GM12878 (cell line): Measurements from ENCODE around the gene IL17A. TPM values are rescaled to one million over a fixed set of nuclear protein-coding genes. Genes with fewer than 3 reads are reported as not detected.

Source experiments
- ATAC-seq: fragments of 200-7000 bp; cut with Tn5 transposase; 3 replicates; pipeline ENCODE4 v1.9.1; 2020; ENCODE audit warnings: mild to moderate bottlenecking, moderate library complexity
- BruUV-seq: library from RNA; stranded (reverse); fragments of 400-500 nt; replicated peaks from 2 replicates; lab custom pipeline; 2021; lab: Mats Ljungman, UMichigan
- CTCF ChIA-PET: fragments of 300-600 bp; sonication (Branson Sonifier 250); formaldehyde crosslinking; extraction: SDS; loops from one replicate; lab custom pipeline; 2021; ENCODE audit warnings: inconsistent platforms; lab: Yijun Ruan, JAX
- POLR2A ChIA-PET: fragments of 350-600 bp; formaldehyde crosslinking; extraction: SDS; loops from one replicate; lab custom pipeline; 2021; ENCODE audit warnings: inconsistent platforms; lab: Charles Lee
- RAD21 ChIA-PET: fragments of 300-600 bp; sonication (Branson Sonifier 250); formaldehyde crosslinking; loops from one replicate; lab custom pipeline; 2023; ENCODE audit warnings: antibody characterized with exemption; ENCODE audit not compliant: unreplicated experiment; lab: Charles Lee
- SMC1A ChIA-PET: fragments of 300-600 bp; sonication (Branson Sonifier 250); formaldehyde crosslinking; loops from one replicate; lab custom pipeline; 2023; ENCODE audit not compliant: unreplicated experiment, uncharacterized antibody; lab: Charles Lee
- DNase-seq: peaks from one replicate; pipeline ENCODE4 v3.0.0-alpha.2; 2011; ENCODE audit warnings: low read depth, low spot score
- FAIRE-seq: peaks from 3 replicates; lab custom pipeline; 2011; peaks lifted over from hg19 to GRCh38; lab: Jason Lieb, UNC
- H2AFZ ChIP-seq: 2 replicates; pipeline ENCODE4 v1.6.0; 2011; ENCODE audit warnings: low read depth, low read length, control low read depth; ENCODE audit not compliant: control insufficient read depth
- H3K27ac ChIP-seq: 2 replicates; pipeline ENCODE4 v1.5.1; 2011; ENCODE audit warnings: control low read depth; ENCODE audit not compliant: control insufficient read depth, insufficient read depth
- H3K27me3 ChIP-seq, 2 experiments: replicated peaks in 1 of 2; 2 replicates each; pipeline versions ENCODE4 v1.6.0 to v1.6.1; 2011; ENCODE audit warnings: low read length in 1 of 2; ENCODE audit not compliant: control insufficient read depth in 2 of 2, insufficient read depth in 2 of 2
- H3K36me3 ChIP-seq, 2 experiments: 2 replicates each; pipeline ENCODE4 v1.5.1; 2011; ENCODE audit warnings: low read length in 1 of 2; ENCODE audit not compliant: control insufficient read depth in 2 of 2, insufficient read depth in 2 of 2
- H3K4me1 ChIP-seq: 2 replicates; pipeline ENCODE4 v1.6.1; 2011; ENCODE audit warnings: mild to moderate bottlenecking, low read length, moderate library complexity, mixed read lengths; ENCODE audit not compliant: control insufficient read depth, insufficient read depth
- H3K4me2 ChIP-seq: 2 replicates; pipeline ENCODE4 v1.6.0; 2011; ENCODE audit warnings: control low read depth; ENCODE audit not compliant: control insufficient read depth, insufficient read depth
- H3K4me3 ChIP-seq: fragments of 200-600 bp; sonication (generic); 2 replicates; pipeline ENCODE4 v1.5.1; 2016
- H3K79me2 ChIP-seq: 2 replicates; pipeline ENCODE4 v1.6.0; 2011; ENCODE audit warnings: low read length; ENCODE audit not compliant: control insufficient read depth, insufficient read depth
- H3K9ac ChIP-seq: 2 replicates; pipeline ENCODE4 v1.8.0; 2011; ENCODE audit warnings: low read length, control low read depth, mixed read lengths; ENCODE audit not compliant: control insufficient read depth, insufficient read depth
- H3K9me3 ChIP-seq: replicated peaks from 3 replicates; pipeline ENCODE4 v1.5.1; 2011; ENCODE audit warnings: mild to moderate bottlenecking, low read length; ENCODE audit not compliant: control insufficient read depth, insufficient read depth
- H4K20me1 ChIP-seq: 2 replicates; pipeline ENCODE4 v1.6.0; 2011; ENCODE audit not compliant: control insufficient read depth, insufficient read depth
- ATF2 ChIP-seq: IDR thresholded peaks from 2 replicates; pipeline ENCODE4 v1.6.1; 2012; ENCODE audit warnings: low read length, inconsistent platforms
- BCL11A ChIP-seq: IDR thresholded peaks from 2 replicates; pipeline ENCODE4 v1.6.1; 2011; ENCODE audit warnings: low read depth, low read length
- FOXK2 ChIP-seq: fragments of 450-650 bp; IDR thresholded peaks from 2 replicates; pipeline ENCODE4 v1.6.1; 2017; ENCODE audit warnings: mild to moderate bottlenecking, moderate library complexity
- HDAC2 ChIP-seq: fragments of 200-600 bp; sonication (generic); IDR thresholded peaks from 2 replicates; pipeline ENCODE4 v1.6.1; 2017
- IKZF1 ChIP-seq: fragments of 450-650 bp; conservative IDR thresholded peaks from 2 replicates; pipeline ENCODE4 v1.6.1; 2017; ENCODE audit warnings: antibody characterized with exemption, mild to moderate bottlenecking
- MEF2A ChIP-seq: IDR thresholded peaks from 2 replicates; pipeline ENCODE4 v1.6.1; 2011; ENCODE audit warnings: low read depth, mild to moderate bottlenecking, low read length, moderate library complexity; ENCODE audit not compliant: insufficient read depth
- MEF2B ChIP-seq: fragments of 450-650 bp; IDR thresholded peaks from 2 replicates; pipeline ENCODE4 v1.6.1; 2018; ENCODE audit warnings: mild to moderate bottlenecking, moderate library complexity; ENCODE audit not compliant: partially characterized antibody, poor library complexity, severe bottlenecking
- NFYA ChIP-seq: IDR thresholded peaks from 2 replicates; pipeline ENCODE4 v1.6.1; 2011; ENCODE audit warnings: low read depth, mild to moderate bottlenecking, low read length, improper control_type of control experiment, borderline replicate concordance
- NFYB ChIP-seq: IDR thresholded peaks from 2 replicates; pipeline ENCODE4 v1.6.1; 2011; ENCODE audit warnings: low read depth, mild to moderate bottlenecking, low read length, improper control_type of control experiment, moderate library complexity; ENCODE audit not compliant: insufficient read depth
- PBX3 ChIP-seq: IDR thresholded peaks from 2 replicates; pipeline ENCODE4 v1.6.1; 2011; ENCODE audit warnings: mild to moderate bottlenecking, low read depth, low read length, moderate library complexity; ENCODE audit not compliant: insufficient replicate concordance
- RB1 ChIP-seq: fragments of 450-650 bp; formaldehyde crosslinking; IDR thresholded peaks from 2 replicates; pipeline ENCODE4 v1.6.1; 2017; ENCODE audit warnings: mild to moderate bottlenecking, borderline replicate concordance
- RUNX3 ChIP-seq: IDR thresholded peaks from 2 replicates; pipeline ENCODE4 v1.6.1; 2012; ENCODE audit warnings: low read length, inconsistent platforms
- SKIL ChIP-seq: fragments of 450-650 bp; IDR thresholded peaks from 2 replicates; pipeline ENCODE4 v1.6.1; 2017; ENCODE audit warnings: mild to moderate bottlenecking, low read depth, inconsistent platforms; ENCODE audit not compliant: poor library complexity, severe bottlenecking
- SPI1 ChIP-seq: IDR thresholded peaks from 2 replicates; pipeline ENCODE4 v1.6.1; 2011; ENCODE audit warnings: low read depth, mild to moderate bottlenecking, low read length, moderate library complexity, borderline replicate concordance; ENCODE audit not compliant: insufficient read depth
- TCF7 ChIP-seq: IDR thresholded peaks from 2 replicates; pipeline ENCODE4 v1.6.1; 2014; ENCODE audit warnings: antibody characterized with exemption, borderline replicate concordance
- ZZZ3 ChIP-seq: IDR thresholded peaks from 2 replicates; pipeline ENCODE4 v1.6.1; 2011; ENCODE audit warnings: low read depth; ENCODE audit not compliant: control insufficient read depth, insufficient read length
- WGBS: methylation state at CpG from one replicate; pipeline ENCODE4 v1.1.6; 2016; ENCODE audit warnings: low lambda C conversion rate; ENCODE audit not compliant: insufficient replicate concordance, insufficient coverage; ENCODE audit errors: missing lambda C conversion rate; 5-methylcytosine and 5-hydroxymethylcytosine counted together
- in situ Hi-C: fragments of 300-500 bp; cut with MboI; formaldehyde crosslinking; loops from 9 replicates; pipeline ENCODE4 v1.14.3; 2018; ENCODE audit warnings: mixed read lengths
- intact Hi-C: fragments of 100-400 bp; cut with micrococcal nuclease; formaldehyde crosslinking; loops from one replicate; pipeline ENCODE4 v1.14.2; 2022; ENCODE audit not compliant: unreplicated experiment
- polyA plus RNA-seq, 11 experiments: library from polyadenylated mRNA; depleted of rRNA in 4 of 11; unstranded in 6 of 11; stranded (reverse) in 5 of 11; fragments of >200 nt; fragmentation: Nextera tagmentation in 4 of 11; fragmentation: Illumina TruSeq in 1 of 11; extraction: Ambion mirVana in 4 of 11; extraction: Trizol in 1 of 11; gene quantifications; 1 replicate in 1 of 11; 2 replicates in 10 of 11; pipeline versions ENCODE4 v1.2.1 to v1.2.3, GENCODE V29; 2011 to 2016; ENCODE audit warnings: inconsistent platforms in 2 of 11, missing spikeins in 2 of 11, low read depth in 1 of 11
- total RNA-seq, 4 experiments: library from RNA; depleted of rRNA in 3 of 4; stranded (reverse); fragments of >200 nt in 3 of 4; fragmentation: Illumina TruSeq in 1 of 4; extraction: Trizol in 1 of 4; gene quantifications; 2 replicates each; pipeline versions ENCODE4 v1.2.1 to v1.2.3, GENCODE V29; 2013 to 2021

Gene IL17A
- total and polyA plus RNA-seq, 10 of the 15 experiments (the other 5 are each of a cell fraction or from before 2014, with no cell fraction given) = not detected

GRCh38 chr6:52216932-52217575 lies 30.9 kb downstream of the IL17A start:
- ATAC-seq = peak; percentile 41; the same call in 2 of the 3 replicates
- H4K20me1 ChIP-seq = no peaks in the 10 kb centered on the region
- no peaks in the 10 kb centered on the region for H3K9me3 ChIP-seq
- no peak overlapping the region for H3K27ac ChIP-seq
- no peak overlapping the region for H3K4me3 ChIP-seq
- CTCF ChIA-PET = interaction anchor here (1.1 to 1.2 kb wide), 2 partner anchors 10 to 13 kb away, joined by 3 read pairs; no protein-coding TSS in a partner anchor
- 59% methylated on average over 5 of the region's 5 CpGs for WGBS
- H3K4me2 ChIP-seq = peak overlapping the region; percentile 50
- peaks cover 30% of the 10 kb centered on the region for H3K4me1 ChIP-seq
- 0 out of 2 replicates have a peak, but pooled peaks have one; percentile 35 for TF ChIP-seq ATF2
- TF ChIP-seq MEF2B = peak; percentile 36
- no peak for TF ChIP-seq PBX3
- no peak for TF ChIP-seq RB1
- peak; percentile 90 for TF ChIP-seq RUNX3
- peak; percentile 79 for TF ChIP-seq TCF7
- TF ChIP-seq ZZZ3 = no peak
- no peak for TF ChIP-seq NFYB
- no peak for TF ChIP-seq SKIL
- TF ChIP-seq FOXK2 = no peak
- TF ChIP-seq BCL11A = 0 out of 2 replicates have a peak, but pooled peaks have one; percentile 50
- TF ChIP-seq MEF2A = peak; percentile 62
- TF ChIP-seq NFYA = no peak
- peak; percentile 13; the same call in 1 of the 2 replicates for TF ChIP-seq IKZF1
- 0 out of 2 replicates have a peak, but pooled peaks have one; percentile 20 for TF ChIP-seq SPI1
- TF ChIP-seq HDAC2 = no peak
- no peaks in the 10 kb centered on the region for H3K27me3 ChIP-seq
- BruUV-seq = no TSS peak
- no peak for DNase-seq
- SMC1A ChIA-PET = interaction anchor here (0.6 kb wide), 1 partner anchor 538 kb away, joined by 3 read pairs; no protein-coding TSS in a partner anchor
- H3K36me3 ChIP-seq = no peaks in the 10 kb centered on the region
- no peak overlapping the region for H3K9ac ChIP-seq
- POLR2A ChIA-PET = interaction anchor here (0.6 kb wide), 2 partner anchors 295 to 353 kb away, joined by 3 read pairs; no protein-coding TSS in a partner anchor
- in situ Hi-C loops = no loop called here
- H2AFZ ChIP-seq = no peak overlapping the region
- FAIRE-seq = no peak
- no peaks in the 10 kb centered on the region for H3K79me2 ChIP-seq
- RAD21 ChIA-PET = no interaction called here
- intact Hi-C loops = no loop called here
